Sigmoid colon (tissue), 7 donors: Measurements from ENCODE around the gene GNAI1. TPM values are rescaled to one million over a fixed set of nuclear protein-coding genes. Genes with fewer than 3 reads are reported as not detected.

Experiments
- DNase-seq: peaks from one replicate; pipeline ENCODE4 v3.0.0-alpha.2; 2019
- H3K27ac ChIP-seq, 4 donors: fragments of 200-600 bp; sonication (generic); one replicate each; pipeline ENCODE4 v1.5.1; 2016 to 2019; ENCODE audit warnings: mild to moderate bottlenecking in 1 of 4
- H3K27me3 ChIP-seq, 3 donors: fragments of 200-600 bp; sonication (generic); one replicate each; pipeline ENCODE4 v1.5.1; 2019; ENCODE audit warnings: mild to moderate bottlenecking in 1 of 3
- H3K36me3 ChIP-seq, 4 donors: fragments of 200-600 bp; sonication (generic); one replicate each; pipeline ENCODE4 v1.5.1; 2016 to 2019
- H3K4me1 ChIP-seq, 4 donors: fragments of 200-600 bp; sonication (generic); one replicate each; pipeline ENCODE4 v1.5.1; 2017 to 2019
- H3K4me3 ChIP-seq, 4 donors: fragments of 200-600 bp; sonication (generic); one replicate each; pipeline ENCODE4 v1.5.1; 2017 to 2019; ENCODE audit warnings: mild to moderate bottlenecking in 2 of 4, moderate library complexity in 1 of 4
- H3K9me3 ChIP-seq, 4 donors: fragments of 200-600 bp in 3 of 4; sonication (generic) in 3 of 4; one replicate each; pipeline versions ENCODE4 v1.5.1 to v1.6.1; 2013 to 2019
- CTCF ChIP-seq, 4 experiments: fragments of 450-650 bp in 3 of 4; fragments of 200-600 bp in 1 of 4; IDR thresholded peaks; one replicate each; pipeline ENCODE4 v1.5.1; 2016 to 2019; ENCODE audit warnings: antibody characterized with exemption in 4 of 4, mild to moderate bottlenecking in 3 of 4, moderate library complexity in 2 of 4
- EP300 ChIP-seq, 4 donors: sonication (generic); formaldehyde crosslinking; IDR thresholded peaks; one replicate each; pipeline ENCODE4 v1.6.1; 2017; ENCODE audit warnings: antibody characterized with exemption in 4 of 4
- POLR2A ChIP-seq, 2 donors: fragments of 450-650 bp; IDR thresholded peaks; one replicate each; pipeline ENCODE4 v1.6.1; 2016; ENCODE audit warnings: antibody characterized with exemption in 2 of 2, mild to moderate bottlenecking in 2 of 2, moderate library complexity in 2 of 2
- POLR2AphosphoS5 ChIP-seq, 4 donors: sonication (generic); formaldehyde crosslinking; IDR thresholded peaks; one replicate each; pipeline ENCODE4 v1.6.1; 2017; ENCODE audit warnings: antibody characterized with exemption in 4 of 4
- WGBS, 2 donors: extraction: QIAGEN DNeasy Blood & Tissue Kit; methylation state at CpG; one replicate each; pipeline ENCODE4 v1.1.7; 2013; 5-methylcytosine and 5-hydroxymethylcytosine counted together
- intact Hi-C: fragments of 100-400 bp; cut with DNase I; formaldehyde crosslinking; loops from one replicate; pipeline ENCODE4 v1.15.1; 2023
- polyA plus RNA-seq, 3 donors: library from polyadenylated mRNA; stranded (reverse); fragments of 200-250 nt; gene quantifications; one replicate each; pipeline ENCODE4 v1.2.3, GENCODE V29; 2013
- small RNA-seq, 3 donors: library from RNA; depleted of rRNA; stranded (forward); fragments of <200 nt; gene quantifications; one replicate each; pipeline ENCODE3, GENCODE V24; 2016
- total RNA-seq, 4 donors: library from RNA; depleted of rRNA; stranded (reverse); fragments of >200 nt; gene quantifications; one replicate each; pipeline ENCODE4 v1.1.0, GENCODE V29; 2016
- donor health status: healthy with polysubstance abuse.
- donor health status: Bipolar disorder and iron deficiency.
- donor health status: healthy.

Gene GNAI1
- total and polyA plus RNA-seq, 7 donors, result 8.8 to 98.9 (median 50.9) TPM

GRCh38 chr7:80273327-80273726 is 138.7 kb downstream of the GNAI1 start:
- Histone ChIP-seq H3K27ac (no peak overlapping the region), H3K4me3 (no peak overlapping the region), H3K4me1 (peaks cover 0 to 17% (median 12%) of the 10 kb centered on the region in 4 donors), H3K36me3 (no peaks in the 10 kb centered on the region), H3K27me3 (no peaks in the 10 kb centered on the region), H3K9me3 (no peaks in the 10 kb centered on the region)
- DNase-seq, result no peak
- intact Hi-C loops, result no loop called here
- 81 to 86% methylated on average over 3 of the region's 3 CpGs for WGBS, 2 donors
- no peak for TF ChIP-seq EP300 (IDR thresholded peaks at IDR 0.05)
- TF ChIP-seq POLR2A (IDR thresholded peaks at IDR 0.05), result no peak
- TF ChIP-seq CTCF (IDR thresholded peaks at IDR 0.05), result no peak
- no peak for TF ChIP-seq POLR2AphosphoS5 (IDR thresholded peaks at IDR 0.05)

DNA sequence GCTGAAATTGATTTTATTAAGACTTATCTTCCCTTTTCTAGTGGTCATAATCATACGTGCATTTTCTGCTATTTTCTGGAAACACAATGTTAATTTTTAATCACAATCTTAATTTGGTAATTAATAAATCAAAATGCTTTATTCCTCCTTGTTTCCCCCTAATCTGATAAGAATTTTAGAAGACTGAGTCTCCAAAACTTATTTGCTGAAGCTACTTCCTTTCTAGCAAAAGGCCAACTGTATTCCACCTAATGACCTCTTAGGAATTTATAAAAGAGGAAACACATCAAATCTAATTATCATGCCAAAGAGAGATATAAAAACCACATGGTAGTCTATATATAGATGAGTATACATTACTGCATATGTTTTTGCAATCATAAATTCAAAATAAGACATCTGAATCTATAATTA is 140.6 kb downstream of the GNAI1 start:
- Histone ChIP-seq H3K9me3 (no peaks in the 10 kb centered on the region), H3K27ac (no peak overlapping the region), H3K4me1 (peaks cover 0 to 35% (median 29%) of the 10 kb centered on the region in 4 donors), H3K36me3 (no peaks in the 10 kb centered on the region), H3K27me3 (no peaks in the 10 kb centered on the region), H3K4me3 (no peak overlapping the region)
- intact Hi-C loops, result loop anchor here (5.0 kb wide), 2 partner anchors 53 to 138 kb away; no protein-coding TSS in a partner anchor
- TF ChIP-seq EP300 (IDR thresholded peaks at IDR 0.05) (no peak), POLR2A (IDR thresholded peaks at IDR 0.05) (no peak), POLR2AphosphoS5 (IDR thresholded peaks at IDR 0.05) (no peak), CTCF (IDR thresholded peaks at IDR 0.05) (no peak)
- WGBS, 2 donors, result 75 to 90% methylated on average over 1 of the region's 1 CpG
- no peak for DNase-seq

Small RNA genes within 50 kb of the gene (small RNA-seq; reads per million reads assigned to genes)
- gene RN7SL869P, result 0 reads per million in 3 donors
